ACHN (cell line): ENCODE results near the gene UNC93B1.
A peak's percentile ranks its signal among the peaks of the same experiment; 100 is the strongest.

Experiments
- DNase-seq: peaks from one replicate; pipeline ENCODE4 v3.0.0-alpha.2; 2015
- in situ Hi-C: cut with HindIII; loops from 2 replicates; pipeline ENCODE4 v1.10.0; 2017; ENCODE audit warnings: low sequenced_read_pairs, low pct_ligation_motif_present, low pct_unique_long_range_greater_than_20kb

UNC93B1 gene, protein sequence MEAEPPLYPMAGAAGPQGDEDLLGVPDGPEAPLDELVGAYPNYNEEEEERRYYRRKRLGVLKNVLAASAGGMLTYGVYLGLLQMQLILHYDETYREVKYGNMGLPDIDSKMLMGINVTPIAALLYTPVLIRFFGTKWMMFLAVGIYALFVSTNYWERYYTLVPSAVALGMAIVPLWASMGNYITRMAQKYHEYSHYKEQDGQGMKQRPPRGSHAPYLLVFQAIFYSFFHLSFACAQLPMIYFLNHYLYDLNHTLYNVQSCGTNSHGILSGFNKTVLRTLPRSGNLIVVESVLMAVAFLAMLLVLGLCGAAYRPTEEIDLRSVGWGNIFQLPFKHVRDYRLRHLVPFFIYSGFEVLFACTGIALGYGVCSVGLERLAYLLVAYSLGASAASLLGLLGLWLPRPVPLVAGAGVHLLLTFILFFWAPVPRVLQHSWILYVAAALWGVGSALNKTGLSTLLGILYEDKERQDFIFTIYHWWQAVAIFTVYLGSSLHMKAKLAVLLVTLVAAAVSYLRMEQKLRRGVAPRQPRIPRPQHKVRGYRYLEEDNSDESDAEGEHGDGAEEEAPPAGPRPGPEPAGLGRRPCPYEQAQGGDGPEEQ

GRCh38 chr11:68003846-68004550 lies at the start of gene UNC93B1:
TSS of gene UNC93B1 (minus strand) at chr11:68004097. CDS start at chr11:68004043, 54 bp downstream.
- DNase-seq = peak; percentile 83
- in situ Hi-C loops = no loop called here

DNA sequence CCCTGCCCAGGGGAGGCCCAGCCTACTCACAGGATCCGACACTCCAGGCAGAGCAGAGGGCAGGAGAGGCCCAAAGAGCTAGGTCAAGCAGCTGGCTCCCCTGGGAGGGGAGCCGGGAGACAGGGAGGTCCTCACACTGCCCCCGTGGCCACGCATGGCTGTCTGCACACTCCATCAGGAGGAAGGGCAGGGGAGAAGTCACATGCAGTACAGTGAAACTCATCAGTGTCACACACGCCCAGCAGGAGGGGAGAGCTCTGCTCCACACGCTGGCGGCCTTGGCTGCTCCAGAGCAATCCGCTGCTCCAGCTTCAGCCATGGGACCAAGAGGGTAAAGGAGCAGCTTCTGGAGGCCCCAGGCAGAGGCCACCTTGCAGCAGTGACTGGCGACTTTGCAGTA lies 49.2 kb upstream of the UNC93B1 start:
- in situ Hi-C loops = no loop called here
- no peak for DNase-seq

DNA sequence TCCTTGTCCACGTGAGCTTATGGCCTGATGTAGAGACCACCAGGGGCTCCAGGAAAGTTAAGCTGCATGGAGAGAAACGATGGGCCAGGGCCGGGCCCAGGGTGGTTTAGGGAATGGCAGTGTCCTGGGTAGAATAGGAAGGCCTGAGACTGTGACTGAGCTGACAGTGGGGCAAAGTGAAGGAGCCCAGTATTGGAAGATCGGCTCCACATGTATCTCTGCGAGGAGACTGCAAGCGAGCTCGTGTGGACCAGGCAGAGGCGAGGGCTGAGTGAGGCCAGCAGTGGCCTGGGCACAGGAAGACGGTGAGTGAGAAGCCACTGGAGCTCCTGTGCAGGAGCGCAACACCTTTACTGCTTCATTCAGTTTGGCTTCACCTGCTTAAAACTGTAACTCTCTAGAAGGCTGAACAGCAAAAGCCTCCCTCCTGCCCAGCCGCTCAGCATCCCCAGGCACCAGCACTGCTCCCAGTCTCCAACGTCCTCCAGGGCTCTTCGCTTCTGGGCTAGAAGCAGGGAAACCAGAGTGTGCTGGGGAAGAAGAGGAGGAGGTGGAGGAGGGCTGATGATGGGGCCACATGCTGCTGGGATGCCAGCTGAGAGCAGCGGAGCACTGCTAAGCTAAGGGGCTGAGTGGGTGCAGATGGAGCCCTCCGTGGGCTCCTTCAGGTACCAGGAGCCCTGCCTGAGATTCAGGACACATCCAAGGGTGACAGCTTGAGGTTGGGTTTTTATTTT lies 48.4 kb upstream of the UNC93B1 start:
- in situ Hi-C loops = no loop called here
- no peak for DNase-seq

GRCh38 chr11:68051191-68052136 lies 47.6 kb upstream of the UNC93B1 start:
- in situ Hi-C loops = no loop called here
- DNase-seq = no peak

DNA sequence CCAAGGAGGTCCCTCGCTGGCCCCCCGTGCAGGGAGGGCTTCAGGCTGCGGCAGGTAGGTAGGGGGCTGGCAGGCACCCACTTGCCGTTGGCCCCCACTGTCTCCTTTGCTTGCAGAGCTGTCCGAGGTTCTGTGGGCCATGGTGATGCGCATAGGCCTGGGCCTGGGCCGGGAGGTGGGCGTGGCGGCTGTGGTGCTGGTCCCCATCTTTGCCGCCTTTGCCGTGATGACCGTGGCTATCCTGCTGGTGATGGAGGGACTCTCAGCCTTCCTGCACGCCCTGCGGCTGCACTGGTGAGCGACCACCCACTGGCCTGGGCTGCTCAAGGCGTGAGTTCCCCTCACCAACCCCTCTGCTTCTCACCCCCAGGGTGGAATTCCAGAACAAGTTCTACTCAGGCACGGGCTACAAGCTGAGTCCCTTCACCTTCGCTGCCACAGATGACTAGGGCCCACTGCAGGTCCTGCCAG lies 46.5 kb upstream of the UNC93B1 start:
- DNase-seq = no peak
- in situ Hi-C loops = no loop called here

DNA sequence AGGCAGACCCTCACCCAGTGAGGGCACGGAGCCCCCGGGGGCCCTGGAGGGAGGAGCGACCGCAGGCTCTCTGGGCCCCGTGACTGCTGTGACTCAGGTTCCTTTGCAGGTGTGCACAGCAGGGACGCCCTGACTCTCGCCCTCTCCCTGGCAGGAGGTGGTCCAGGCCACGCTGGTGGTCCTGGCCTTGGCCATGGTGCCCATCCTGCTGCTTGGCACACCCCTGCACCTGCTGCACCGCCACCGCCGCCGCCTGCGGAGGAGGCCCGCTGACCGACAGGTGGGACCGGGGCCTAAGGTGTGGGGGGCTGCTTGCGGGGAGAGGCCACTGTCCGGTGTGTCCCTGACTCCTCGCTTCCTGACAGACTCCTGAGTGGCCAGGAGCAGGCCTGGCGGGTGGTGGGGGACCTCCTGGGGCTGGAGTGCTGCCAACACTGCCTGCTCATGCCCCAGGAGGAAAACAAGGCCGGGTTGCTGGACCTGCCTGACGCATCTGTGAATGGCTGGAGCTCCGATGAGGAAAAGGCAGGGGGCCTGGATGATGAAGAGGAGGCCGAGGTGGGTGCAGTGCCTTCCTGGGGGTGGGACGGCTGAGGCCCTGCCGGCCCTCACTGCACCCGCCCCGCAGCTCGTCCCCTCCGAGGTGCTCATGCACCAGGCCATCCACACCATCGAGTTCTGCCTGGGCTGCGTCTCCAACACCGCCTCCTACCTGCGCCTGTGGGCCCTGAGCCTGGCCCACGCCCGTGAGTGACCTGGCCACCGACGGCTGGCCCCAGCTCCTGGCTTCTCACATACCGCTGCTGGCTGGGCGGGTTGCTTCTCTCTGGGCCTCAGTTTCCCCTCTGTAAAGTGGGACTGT lies 45.8 kb upstream of the UNC93B1 start:
- in situ Hi-C loops = no loop called here
- DNase-seq = no peak

- in situ Hi-C loops = no loop called here
- no peak for DNase-seq
These were observed 45.0 kb upstream of the UNC93B1 start for GRCh38 chr11:68048681-68049508.

DNA sequence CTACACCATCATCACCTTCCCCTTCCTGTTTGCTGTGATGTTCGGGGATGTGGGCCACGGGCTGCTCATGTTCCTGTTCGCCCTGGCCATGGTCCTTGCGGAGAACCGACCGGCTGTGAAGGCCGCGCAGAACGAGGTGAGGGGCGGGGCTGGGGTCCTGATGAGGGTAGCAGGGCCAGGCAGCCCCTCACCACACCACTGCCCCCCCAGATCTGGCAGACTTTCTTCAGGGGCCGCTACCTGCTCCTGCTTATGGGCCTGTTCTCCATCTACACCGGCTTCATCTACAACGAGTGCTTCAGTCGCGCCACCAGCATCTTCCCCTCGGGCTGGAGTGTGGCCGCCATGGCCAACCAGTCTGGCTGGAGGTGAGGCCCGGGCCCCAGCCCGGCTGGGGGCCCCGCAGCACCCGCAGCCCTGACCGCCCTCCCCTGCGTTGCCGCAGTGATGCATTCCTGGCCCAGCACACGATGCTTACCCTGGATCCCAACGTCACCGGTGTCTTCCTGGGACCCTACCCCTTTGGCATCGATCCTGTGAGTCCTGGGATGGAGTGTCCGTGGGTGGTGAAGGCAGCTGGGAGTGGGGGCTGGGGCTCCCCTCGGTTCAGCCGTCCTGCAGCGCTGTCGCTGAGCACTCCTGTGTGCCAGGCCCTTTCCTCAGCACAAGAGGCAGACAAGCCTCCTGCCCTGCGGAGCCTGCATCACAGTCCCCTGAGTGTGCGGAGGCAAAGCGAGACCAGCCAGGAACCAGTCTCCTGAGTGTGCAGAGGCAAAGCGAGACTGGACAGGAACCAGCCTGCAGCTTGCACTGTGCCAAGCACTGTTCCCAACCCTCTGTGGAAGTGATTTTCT lies 43.8 kb upstream of the UNC93B1 start:
- DNase-seq = no peak
- in situ Hi-C loops = no loop called here

DNA sequence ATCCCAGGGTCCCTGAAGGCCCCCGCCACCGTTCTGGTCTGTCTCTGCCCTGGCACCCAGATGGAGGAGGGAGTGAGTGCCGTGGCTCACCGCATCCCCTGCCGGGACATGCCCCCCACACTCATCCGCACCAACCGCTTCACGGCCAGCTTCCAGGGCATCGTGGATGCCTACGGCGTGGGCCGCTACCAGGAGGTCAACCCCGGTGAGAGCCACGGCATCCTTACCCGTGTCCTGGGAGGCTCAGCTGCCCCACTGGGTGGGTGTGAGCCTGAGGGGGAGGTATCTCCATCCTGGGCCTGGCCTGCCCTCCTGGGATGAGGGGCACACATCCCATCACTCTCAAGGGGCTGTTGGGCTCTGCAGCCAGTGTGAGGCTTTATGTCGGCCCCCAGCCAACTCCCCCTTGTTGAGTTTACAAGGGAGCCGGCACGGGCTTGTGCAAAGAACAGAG lies 41.0 kb upstream of the UNC93B1 start:
- in situ Hi-C loops = no loop called here
- no peak for DNase-seq

- in situ Hi-C loops = no loop called here
- no peak for DNase-seq
These were observed 40.4 kb upstream of the UNC93B1 start for GRCh38 chr11:68044145-68044813.

- in situ Hi-C loops = no loop called here
- DNase-seq = no peak
These were observed 39.6 kb upstream of the UNC93B1 start for GRCh38 chr11:68043349-68044144.

DNA sequence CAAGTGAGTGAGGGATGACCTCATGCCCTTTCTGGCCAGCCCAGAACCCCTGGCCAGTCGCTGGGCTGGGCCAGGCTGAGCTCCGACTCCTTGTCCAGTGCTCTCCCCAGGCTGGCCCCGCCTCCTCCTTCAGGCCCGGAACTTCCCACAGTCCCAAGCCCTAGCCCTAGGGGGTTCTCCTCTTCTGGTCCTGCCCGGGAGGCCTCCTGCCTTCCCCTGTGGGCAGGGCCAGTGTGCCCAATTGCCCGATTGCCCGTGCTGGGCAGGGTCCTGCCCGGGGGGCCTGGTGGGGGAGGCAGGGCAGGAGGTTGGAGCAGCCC lies 39.1 kb upstream of the UNC93B1 start:
- no peak for DNase-seq
- in situ Hi-C loops = no loop called here

DNA sequence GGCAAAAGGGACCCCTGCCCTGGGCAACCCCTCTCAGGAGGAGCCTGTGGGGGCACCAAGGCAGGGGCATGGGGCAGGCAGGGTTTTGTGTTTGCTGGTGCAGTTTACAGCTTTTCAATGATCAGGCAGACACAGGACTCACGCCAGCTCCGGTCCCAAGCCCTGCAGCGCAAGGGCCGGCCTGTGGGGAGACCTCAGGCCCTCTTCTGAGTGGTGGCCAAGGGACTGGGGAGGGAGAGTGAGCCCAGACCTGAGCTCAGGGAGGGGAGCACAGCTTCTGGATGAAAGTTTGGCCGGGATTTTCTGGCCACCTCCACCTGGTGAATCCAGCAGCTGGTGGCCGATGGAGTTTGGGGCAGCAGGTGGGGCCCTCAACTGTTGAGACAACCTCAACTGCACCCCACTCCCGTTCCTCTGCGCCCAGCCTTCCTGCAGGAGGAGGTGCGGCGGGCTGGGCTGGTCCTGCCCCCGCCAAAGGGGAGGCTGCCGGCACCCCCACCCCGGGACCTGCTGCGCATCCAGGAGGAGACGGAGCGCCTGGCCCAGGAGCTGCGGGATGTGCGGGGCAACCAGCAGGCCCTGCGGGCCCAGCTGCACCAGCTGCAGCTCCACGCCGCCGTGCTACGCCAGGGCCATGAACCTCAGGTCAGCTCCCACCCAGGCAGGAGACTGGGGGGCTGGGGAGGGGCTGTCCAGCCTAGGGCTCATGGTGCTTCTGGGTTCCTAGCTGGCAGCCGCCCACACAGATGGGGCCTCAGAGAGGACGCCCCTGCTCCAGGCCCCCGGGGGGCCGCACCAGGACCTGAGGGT lies 38.5 kb upstream of the UNC93B1 start:
- in situ Hi-C loops = no loop called here
- DNase-seq = no peak
